22Rv1 (cell line): ENCODE results near the gene PCOLCE2.

Experiments
- H3K27ac ChIP-seq: fragments of 450-650 bp; 2 replicates; pipeline ENCODE4 v1.5.1; 2017
- ZFX ChIP-seq: fragments of 450-650 bp; IDR thresholded peaks from 2 replicates; pipeline ENCODE4 v1.6.1; 2017; ENCODE audit warnings: antibody characterized with exemption, borderline replicate concordance
- TF ChIP-seq, protein P1 (sequence below): fragments of 450-650 bp; IDR thresholded peaks from 2 replicates; pipeline ENCODE4 v1.5.1; 2017; ENCODE audit warnings: mild to moderate bottlenecking

PCOLCE2 gene

DNA sequence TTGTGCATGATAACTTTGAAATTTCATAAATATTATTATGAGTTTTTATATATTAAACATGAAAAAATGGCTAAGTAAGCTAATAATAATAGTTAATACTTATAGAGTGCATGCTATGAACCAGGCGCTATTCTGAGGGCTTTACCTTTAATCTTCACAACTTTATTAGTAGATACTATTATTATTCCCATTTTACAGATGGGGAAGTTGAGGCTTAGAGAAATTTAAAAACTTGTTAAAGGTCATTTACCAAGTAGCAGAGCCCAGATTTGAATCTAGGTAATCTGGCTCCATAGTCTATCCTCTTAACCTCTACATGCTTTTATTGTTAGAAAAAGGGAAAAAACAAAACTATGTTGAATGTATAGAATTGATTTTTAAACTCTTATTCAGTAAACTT is 104.7 kb downstream of the PCOLCE2 start:
- TF ChIP-seq, protein P1, sequence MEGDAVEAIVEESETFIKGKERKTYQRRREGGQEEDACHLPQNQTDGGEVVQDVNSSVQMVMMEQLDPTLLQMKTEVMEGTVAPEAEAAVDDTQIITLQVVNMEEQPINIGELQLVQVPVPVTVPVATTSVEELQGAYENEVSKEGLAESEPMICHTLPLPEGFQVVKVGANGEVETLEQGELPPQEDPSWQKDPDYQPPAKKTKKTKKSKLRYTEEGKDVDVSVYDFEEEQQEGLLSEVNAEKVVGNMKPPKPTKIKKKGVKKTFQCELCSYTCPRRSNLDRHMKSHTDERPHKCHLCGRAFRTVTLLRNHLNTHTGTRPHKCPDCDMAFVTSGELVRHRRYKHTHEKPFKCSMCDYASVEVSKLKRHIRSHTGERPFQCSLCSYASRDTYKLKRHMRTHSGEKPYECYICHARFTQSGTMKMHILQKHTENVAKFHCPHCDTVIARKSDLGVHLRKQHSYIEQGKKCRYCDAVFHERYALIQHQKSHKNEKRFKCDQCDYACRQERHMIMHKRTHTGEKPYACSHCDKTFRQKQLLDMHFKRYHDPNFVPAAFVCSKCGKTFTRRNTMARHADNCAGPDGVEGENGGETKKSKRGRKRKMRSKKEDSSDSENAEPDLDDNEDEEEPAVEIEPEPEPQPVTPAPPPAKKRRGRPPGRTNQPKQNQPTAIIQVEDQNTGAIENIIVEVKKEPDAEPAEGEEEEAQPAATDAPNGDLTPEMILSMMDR: no peak
- no peak for TF ChIP-seq ZFX
- no peak overlapping the region for H3K27ac ChIP-seq

DNA sequence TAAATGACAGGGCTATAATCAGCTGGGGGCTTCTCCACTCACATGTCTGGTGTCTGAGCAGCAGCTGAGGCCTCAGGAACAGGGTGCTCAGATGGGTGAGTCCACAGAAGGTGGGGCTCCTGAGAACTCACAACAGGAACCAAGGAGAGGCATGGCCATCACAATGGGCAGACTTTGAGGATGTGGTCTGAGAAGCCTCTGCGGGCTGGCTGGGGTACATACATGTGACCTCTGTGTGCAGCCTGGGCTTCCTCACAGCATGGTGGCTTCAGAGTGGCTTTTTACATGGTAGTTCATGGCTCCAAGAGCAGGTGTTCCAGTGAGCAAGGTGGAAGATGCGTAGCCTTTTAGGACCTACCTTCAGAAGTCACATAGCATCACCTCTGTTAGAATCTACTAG is 106.3 kb downstream of the PCOLCE2 start:
- no peak overlapping the region for H3K27ac ChIP-seq
- no peak for TF ChIP-seq ZFX
- TF ChIP-seq, protein P1: no peak

DNA sequence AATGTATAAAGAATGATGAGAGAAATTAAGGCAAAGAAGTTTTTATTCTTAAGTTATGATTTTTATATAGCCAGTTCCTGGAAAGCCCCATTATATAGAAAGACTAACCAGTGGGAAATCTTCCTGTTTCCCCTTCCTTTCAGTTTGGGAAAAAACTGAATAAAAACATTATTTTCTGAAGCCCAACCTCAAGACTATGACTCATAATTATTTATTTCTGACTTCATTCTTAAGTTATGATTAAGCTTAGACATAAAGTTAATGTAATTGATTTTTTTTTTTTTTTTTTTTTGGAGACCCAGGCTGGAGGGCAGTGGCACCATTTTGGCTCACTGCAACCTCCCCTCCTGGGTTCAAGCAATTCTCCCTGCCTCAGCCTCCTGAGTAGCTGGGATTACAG is 109.3 kb downstream of the PCOLCE2 start:
- no peak for TF ChIP-seq ZFX
- TF ChIP-seq, protein P1: no peak
- no peak overlapping the region for H3K27ac ChIP-seq

DNA sequence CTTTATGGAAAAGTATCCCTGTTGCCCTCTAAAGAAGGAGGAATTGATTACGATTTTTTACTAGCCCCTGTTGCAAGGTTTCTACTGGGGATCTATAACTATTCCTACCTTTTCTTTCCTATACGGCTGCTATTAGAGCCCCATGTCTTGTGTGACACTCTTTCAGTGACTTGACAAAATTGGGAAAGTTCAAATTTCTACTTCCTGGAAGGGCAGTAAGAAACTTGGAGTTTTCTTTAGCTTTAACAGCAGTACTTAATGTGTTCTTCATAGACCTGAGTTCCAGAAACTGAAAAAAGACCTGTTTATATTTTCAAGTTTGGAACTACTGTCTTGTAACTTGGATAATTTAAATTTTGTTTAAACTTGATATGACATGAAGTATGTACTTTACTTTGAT is 110.3 kb downstream of the PCOLCE2 start:
- TF ChIP-seq, protein P1: no peak
- TF ChIP-seq ZFX: no peak
- no peak overlapping the region for H3K27ac ChIP-seq

DNA sequence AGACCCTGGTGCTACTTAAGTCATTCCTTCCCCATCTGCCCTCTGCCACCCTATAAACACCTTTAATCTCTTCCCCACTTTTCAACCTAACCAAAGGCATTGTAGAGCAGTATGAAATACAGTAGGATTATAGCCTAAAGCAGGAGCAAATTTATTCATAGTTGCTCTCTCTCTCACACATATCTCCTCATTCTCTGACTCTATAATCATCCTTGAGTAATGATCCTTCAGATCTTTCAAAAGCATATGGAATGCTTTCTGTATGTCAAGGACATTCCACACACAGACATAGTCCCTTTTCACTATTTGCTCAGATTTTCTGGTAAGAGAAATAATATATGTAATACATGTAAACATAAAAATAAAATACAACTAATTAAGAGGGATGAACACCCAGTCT is 111.0 kb downstream of the PCOLCE2 start:
- H3K27ac ChIP-seq: no peak overlapping the region
- no peak for TF ChIP-seq ZFX

DNA sequence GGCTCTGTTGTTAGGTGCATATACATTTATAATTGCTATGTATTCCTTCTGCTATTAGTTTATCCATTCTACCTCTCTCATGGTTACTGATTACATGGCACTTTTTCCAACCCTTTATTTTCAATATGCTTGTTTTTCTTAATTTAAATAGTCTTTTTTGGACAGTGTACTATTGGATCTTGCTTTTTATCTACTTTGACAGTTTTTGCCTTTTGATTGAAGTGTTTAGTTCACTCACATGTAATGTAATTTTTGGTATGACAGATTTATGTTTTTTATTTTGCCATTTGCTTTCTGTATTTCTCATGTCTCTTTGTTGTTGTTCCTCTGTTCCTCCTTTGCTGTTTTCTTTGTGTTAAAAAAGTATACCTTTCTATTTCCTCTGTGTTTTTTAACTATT is 120.5 kb downstream of the PCOLCE2 start:
- TF ChIP-seq, protein P1: no peak
- no peak for TF ChIP-seq ZFX
- no peak overlapping the region for H3K27ac ChIP-seq
